ENCODE results near the gene AUTS2.

Gene AUTS2

GRCh38 chr7:70314221-70314620, 715.9 kb downstream of the AUTS2 start:
- H3K4me1 Mint-ChIP-seq, result peaks cover 8% of the 10 kb centered on the region
- H3K9me3 Mint-ChIP-seq, result no peaks in the 10 kb centered on the region

GRCh38 chr7:70316745-70317144, 718.5 kb downstream of the AUTS2 start:
- TF ChIP-seq CTCF (IDR thresholded peaks at IDR 0.05; ENCODE audit: unreplicated experiment in 3 of 3), result no peak
- Mint-ChIP-seq H3K27me3 (ENCODE audit: low read depth) (no peaks in the 10 kb centered on the region), H3K4me1 (peaks cover 10% of the 10 kb centered on the region), H3K4me3 (no peak overlapping the region), H3K36me3 (ENCODE audit: low read depth) (no peaks in the 10 kb centered on the region), H3K27ac (no peak overlapping the region), H3K9me3 (no peaks in the 10 kb centered on the region)

More at GRCh38 chr7:70314221-70314620, 715.9 kb downstream of the AUTS2 start:
- Mint-ChIP-seq H3K27me3 (ENCODE audit: low read depth) (peaks cover 3% of the 10 kb centered on the region), H3K4me3 (no peak overlapping the region), H3K27ac (no peak overlapping the region), H3K36me3 (ENCODE audit: low read depth) (peaks cover 5% of the 10 kb centered on the region)
- TF ChIP-seq CTCF (IDR thresholded peaks at IDR 0.05; ENCODE audit: unreplicated experiment in 3 of 3), result no peak

- Mint-ChIP-seq H3K36me3 (ENCODE audit: low read depth) (no peaks in the 10 kb centered on the region), H3K4me1 (peaks cover 11% of the 10 kb centered on the region), H3K9me3 (no peaks in the 10 kb centered on the region), H3K4me3 (no peak overlapping the region), H3K27ac (no peak overlapping the region), H3K27me3 (ENCODE audit: low read depth) (no peaks in the 10 kb centered on the region)
- TF ChIP-seq CTCF (IDR thresholded peaks at IDR 0.05; ENCODE audit: unreplicated experiment in 3 of 3), result no peak
Observed at GRCh38 chr7:70317356-70317755, 719.1 kb downstream of the AUTS2 start.

- Mint-ChIP-seq H3K4me3 (no peak overlapping the region), H3K9me3 (no peaks in the 10 kb centered on the region), H3K27ac (no peak overlapping the region), H3K27me3 (ENCODE audit: low read depth) (no peaks in the 10 kb centered on the region), H3K4me1 (peaks cover 20% of the 10 kb centered on the region), H3K36me3 (ENCODE audit: low read depth) (no peaks in the 10 kb centered on the region)
- no peak for TF ChIP-seq CTCF (IDR thresholded peaks at IDR 0.05; ENCODE audit: unreplicated experiment in 3 of 3)
Observed at GRCh38 chr7:70318511-70318910, 720.2 kb downstream of the AUTS2 start.

- H3K27me3 Mint-ChIP-seq (ENCODE audit: low read depth), result no peaks in the 10 kb centered on the region
- no peaks in the 10 kb centered on the region for H3K9me3 Mint-ChIP-seq
- no peaks in the 10 kb centered on the region for H3K36me3 Mint-ChIP-seq (ENCODE audit: low read depth)
- peaks cover 20% of the 10 kb centered on the region for H3K4me1 Mint-ChIP-seq
- no peak overlapping the region for H3K4me3 Mint-ChIP-seq
- H3K27ac Mint-ChIP-seq, result no peak overlapping the region
- TF ChIP-seq CTCF (IDR thresholded peaks at IDR 0.05; ENCODE audit: unreplicated experiment in 3 of 3), result no peak
Observed at GRCh38 chr7:70319057-70319456, 720.8 kb downstream of the AUTS2 start.

GRCh38 chr7:70321016-70321590, 722.8 kb downstream of the AUTS2 start:
- Mint-ChIP-seq H3K27ac (no peak overlapping the region), H3K4me3 (no peak overlapping the region)
- no peak for TF ChIP-seq CTCF (IDR thresholded peaks at IDR 0.05; ENCODE audit: unreplicated experiment in 3 of 3)

More at GRCh38 chr7:70321016-70321590, 722.8 kb downstream of the AUTS2 start:
- H3K36me3 Mint-ChIP-seq (ENCODE audit: low read depth), result no peaks in the 10 kb centered on the region
- no peaks in the 10 kb centered on the region for H3K27me3 Mint-ChIP-seq (ENCODE audit: low read depth)
- H3K4me1 Mint-ChIP-seq, result peaks cover 20% of the 10 kb centered on the region
- H3K9me3 Mint-ChIP-seq, result no peaks in the 10 kb centered on the region
